ENCODE measurements around the gene KDM6A.
"Not testable (repeated sequence)": the region's sequence is repeated elsewhere in the genome, so short reads cannot be mapped to it uniquely, and the experiment has no call there.

KDM6A gene

DNA sequence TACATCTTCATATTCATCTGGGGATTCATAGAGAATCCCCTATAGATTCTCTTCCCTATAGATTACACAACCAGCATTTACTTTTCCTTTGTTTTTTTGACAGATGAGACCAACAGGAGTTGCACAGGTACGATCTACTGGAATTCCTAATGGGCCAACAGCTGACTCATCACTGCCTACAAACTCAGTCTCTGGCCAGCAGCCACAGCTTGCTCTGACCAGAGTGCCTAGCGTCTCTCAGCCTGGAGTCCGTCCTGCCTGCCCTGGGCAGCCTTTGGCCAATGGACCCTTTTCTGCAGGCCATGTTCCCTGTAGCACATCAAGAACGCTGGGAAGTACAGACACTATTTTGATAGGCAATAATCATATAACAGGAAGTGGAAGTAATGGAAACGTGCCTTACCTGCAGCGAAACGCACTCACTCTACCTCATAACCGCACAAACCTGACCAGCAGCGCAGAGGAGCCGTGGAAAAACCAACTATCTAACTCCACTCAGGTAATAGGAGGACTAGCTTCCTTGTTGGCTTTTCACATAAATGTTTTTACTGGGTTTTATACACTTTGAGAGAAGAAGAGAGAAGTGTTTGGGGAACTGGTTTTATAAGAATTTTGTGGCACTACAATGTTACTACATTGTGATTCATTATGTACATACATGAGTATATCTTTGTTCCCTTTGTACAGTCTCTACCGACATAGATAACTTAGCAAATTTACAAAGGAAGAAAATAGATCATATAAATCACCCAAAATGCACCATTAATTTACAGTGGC lies 190.5 kb downstream of the KDM6A start:
- Mint-ChIP-seq H3K27ac (no peak overlapping the region), H3K9me3 (no peaks in the 10 kb centered on the region), H3K27me3 (ENCODE audit: low read depth) (no peaks in the 10 kb centered on the region)

DNA sequence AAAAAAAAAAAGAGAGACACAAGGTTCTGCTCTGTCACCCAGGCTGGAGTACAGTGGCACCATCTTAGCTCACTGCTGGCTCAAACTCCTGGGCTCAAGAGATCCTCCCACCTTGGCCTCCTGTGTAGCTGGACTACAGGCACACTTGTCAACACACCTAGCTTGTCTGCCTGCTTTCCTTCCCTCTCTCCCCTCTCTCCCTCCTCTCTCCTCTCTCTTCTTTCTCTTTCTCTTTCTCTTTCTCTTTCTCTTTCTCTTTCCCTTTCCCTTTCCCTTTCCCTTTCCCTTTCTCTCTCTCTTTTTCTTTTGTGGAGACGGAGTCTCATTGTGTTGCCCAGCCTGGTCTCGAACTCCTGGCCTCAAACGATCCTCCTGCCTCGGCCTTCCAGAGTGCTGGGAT lies 195.6 kb downstream of the KDM6A start:
- H3K4me3 Mint-ChIP-seq = peak overlapping the region; percentile 72
- peaks cover 34% of the 10 kb centered on the region for H3K36me3 Mint-ChIP-seq (ENCODE audit: low read depth)
- H3K9me3 Mint-ChIP-seq = no peaks in the 10 kb centered on the region
- no peaks in the 10 kb centered on the region for H3K27me3 Mint-ChIP-seq (ENCODE audit: low read depth)
- H3K4me1 Mint-ChIP-seq (ENCODE audit: low read depth) = peaks cover 30% of the 10 kb centered on the region
- H3K27ac Mint-ChIP-seq = peak overlapping the region; percentile 93

More for the DNA sequence above, 190.5 kb downstream of the KDM6A start:
- Mint-ChIP-seq H3K4me1 (ENCODE audit: low read depth) (peaks cover 10% of the 10 kb centered on the region), H3K4me3 (no peak overlapping the region), H3K36me3 (ENCODE audit: low read depth) (peaks cover 23% of the 10 kb centered on the region)

DNA sequence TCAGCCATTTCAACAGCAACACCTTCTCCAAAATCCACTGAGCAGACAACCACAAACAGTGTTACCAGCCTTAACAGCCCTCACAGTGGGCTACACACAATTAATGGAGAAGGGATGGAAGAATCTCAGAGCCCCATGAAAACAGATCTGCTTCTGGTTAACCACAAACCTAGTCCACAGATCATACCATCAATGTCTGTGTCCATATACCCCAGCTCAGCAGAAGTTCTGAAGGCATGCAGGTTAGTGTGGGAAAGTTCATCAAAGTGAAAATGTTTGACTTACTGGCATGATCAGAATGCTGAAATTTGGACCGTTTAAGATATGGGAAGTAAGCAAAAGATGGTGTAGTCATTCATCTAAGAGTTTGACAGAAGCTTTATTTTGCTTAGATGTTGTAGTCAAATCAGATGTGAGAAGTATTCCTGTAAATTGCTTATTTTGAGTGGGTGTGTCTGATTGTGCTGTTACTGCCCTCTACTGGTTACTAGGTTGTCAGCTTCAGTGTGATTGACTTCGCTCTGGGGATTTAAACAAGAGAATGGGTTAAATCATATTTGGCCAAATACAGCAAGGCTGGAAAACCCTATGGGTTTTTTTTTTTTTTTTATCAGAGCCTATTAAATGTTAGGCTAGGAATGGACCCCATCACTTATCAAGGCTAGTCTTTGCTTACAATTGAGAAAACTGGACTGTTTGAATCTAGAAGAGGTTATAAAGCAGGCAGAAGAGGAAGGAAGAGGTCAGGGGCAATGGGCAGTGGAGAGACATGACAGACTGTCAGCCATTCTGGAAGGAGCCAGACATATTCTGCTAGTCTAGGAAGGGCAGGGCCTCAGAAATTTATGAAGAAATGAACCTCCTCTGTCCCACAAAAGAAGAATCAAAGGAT lies 197.4 kb downstream of the KDM6A start:
- Mint-ChIP-seq H3K27me3 (ENCODE audit: low read depth) (no peaks in the 10 kb centered on the region), H3K36me3 (ENCODE audit: low read depth) (peaks cover 26% of the 10 kb centered on the region), H3K4me3 (no peak overlapping the region), H3K9me3 (no peaks in the 10 kb centered on the region), H3K27ac (peak overlapping the region; percentile 71), H3K4me1 (ENCODE audit: low read depth) (peaks cover 30% of the 10 kb centered on the region)

DNA sequence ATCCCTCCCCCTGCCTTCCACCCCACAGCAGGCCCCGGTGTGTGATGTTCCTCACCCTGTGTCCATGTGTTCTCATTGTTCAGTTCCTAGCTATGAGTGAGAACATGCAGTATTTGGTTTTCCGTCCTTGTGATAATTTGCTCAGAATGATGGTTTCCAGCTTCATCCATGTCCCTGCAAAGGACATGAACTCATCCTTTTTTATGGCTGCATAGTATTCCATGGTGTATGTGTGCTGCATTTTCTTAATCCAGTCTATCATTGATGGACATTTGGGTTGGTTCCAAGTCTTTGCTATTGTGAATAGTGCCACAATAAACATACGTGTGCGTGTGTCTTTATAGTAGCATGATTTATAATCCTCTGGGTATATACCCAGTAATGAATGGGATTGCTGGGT lies 200.0 kb downstream of the KDM6A start:
- H3K4me3 Mint-ChIP-seq = not testable (repeated sequence)

DNA sequence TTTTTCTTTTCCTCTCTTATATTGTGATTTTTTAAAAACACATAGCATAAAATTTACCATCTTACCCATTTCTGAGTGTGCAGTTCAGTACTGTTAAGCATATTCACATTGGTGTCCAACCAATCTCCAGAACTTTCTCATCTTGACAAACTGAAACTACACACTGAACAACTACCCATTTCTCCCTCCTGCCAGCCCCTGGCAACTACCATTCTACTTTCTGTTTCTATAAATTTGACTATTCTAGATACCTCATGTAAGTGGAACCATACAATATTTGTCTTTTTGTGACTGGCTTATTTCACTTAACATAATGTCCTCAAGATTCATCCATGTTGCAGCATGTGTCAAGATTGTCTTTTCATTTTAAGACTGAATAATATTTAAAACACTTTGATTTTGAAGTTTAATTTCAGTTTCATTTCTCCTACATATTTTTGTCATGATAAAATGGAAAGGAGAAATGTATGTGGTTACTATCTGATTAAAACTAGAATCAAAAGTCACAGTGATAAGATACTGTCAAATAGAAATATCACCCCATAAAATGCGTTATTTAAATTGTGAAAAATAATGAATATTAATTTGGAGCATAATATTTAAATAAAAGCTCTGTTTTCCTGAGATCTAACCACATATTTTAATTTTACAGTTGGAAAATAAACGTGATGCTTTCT lies 204.9 kb downstream of the KDM6A start:
- Mint-ChIP-seq H3K4me3 (peak overlapping the region; percentile 62), H3K27ac (peak overlapping the region; percentile 84)

More for the DNA sequence above, 200.0 kb downstream of the KDM6A start:
- peaks cover 24% of the 10 kb centered on the region for H3K36me3 Mint-ChIP-seq (ENCODE audit: low read depth)
- H3K27me3 Mint-ChIP-seq (ENCODE audit: low read depth); H3K9me3 Mint-ChIP-seq; H3K27ac Mint-ChIP-seq: not testable (repeated sequence)
- peaks cover 28% of the 10 kb centered on the region for H3K4me1 Mint-ChIP-seq (ENCODE audit: low read depth)

DNA sequence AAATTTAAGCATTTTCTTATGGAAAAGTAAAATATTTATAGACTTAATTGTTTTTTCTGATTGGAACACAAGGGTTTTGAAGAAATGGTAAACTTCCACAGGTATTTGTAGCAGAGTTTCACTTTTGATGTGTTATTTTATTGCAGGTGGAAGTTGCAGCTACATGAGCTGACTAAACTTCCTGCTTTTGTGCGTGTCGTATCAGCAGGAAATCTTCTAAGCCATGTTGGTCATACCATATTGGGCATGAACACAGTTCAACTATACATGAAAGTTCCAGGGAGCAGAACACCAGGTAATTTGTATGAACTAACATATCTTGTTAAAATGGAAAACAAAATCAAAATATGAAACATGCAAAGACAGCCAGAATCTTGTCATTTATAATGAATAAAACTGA lies 210.3 kb downstream of the KDM6A start:
- H3K4me1 Mint-ChIP-seq (ENCODE audit: low read depth) = peaks cover 5% of the 10 kb centered on the region
- H3K36me3 Mint-ChIP-seq (ENCODE audit: low read depth) = peaks cover 23% of the 10 kb centered on the region
- H3K9me3 Mint-ChIP-seq = no peaks in the 10 kb centered on the region
- H3K27me3 Mint-ChIP-seq (ENCODE audit: low read depth) = no peaks in the 10 kb centered on the region
- peak overlapping the region; percentile 26 for H3K27ac Mint-ChIP-seq
- no peak overlapping the region for H3K4me3 Mint-ChIP-seq

More for the DNA sequence above, 204.9 kb downstream of the KDM6A start:
- no peaks in the 10 kb centered on the region for H3K9me3 Mint-ChIP-seq
- H3K36me3 Mint-ChIP-seq (ENCODE audit: low read depth) = peaks cover 20% of the 10 kb centered on the region
- no peaks in the 10 kb centered on the region for H3K27me3 Mint-ChIP-seq (ENCODE audit: low read depth)
- peaks cover 10% of the 10 kb centered on the region for H3K4me1 Mint-ChIP-seq (ENCODE audit: low read depth)

DNA sequence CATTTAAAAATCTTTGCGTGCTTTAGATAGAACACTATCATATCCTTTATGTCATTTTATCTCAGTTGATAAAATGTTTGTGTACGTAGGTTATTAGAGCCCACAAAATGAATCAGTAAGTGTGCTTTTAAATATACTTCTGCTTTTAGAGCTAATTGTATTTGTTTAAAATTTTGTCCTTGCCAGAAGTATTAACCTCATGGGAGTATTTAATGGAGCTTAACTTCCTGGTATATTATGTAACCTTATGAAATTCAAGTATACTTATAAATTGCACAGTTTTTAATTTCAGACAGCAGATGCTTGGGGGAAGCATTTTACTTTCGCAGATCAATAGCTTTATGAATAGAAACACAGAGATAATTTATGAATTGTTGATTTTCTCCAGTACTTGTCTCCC lies 237.5 kb downstream of the KDM6A start:
- H3K4me3 Mint-ChIP-seq = no peak overlapping the region
- peaks cover 7% of the 10 kb centered on the region for H3K9me3 Mint-ChIP-seq
- no peak overlapping the region for H3K27ac Mint-ChIP-seq
- peaks cover 18% of the 10 kb centered on the region for H3K36me3 Mint-ChIP-seq (ENCODE audit: low read depth)
- no peaks in the 10 kb centered on the region for H3K4me1 Mint-ChIP-seq (ENCODE audit: low read depth)
- no peaks in the 10 kb centered on the region for H3K27me3 Mint-ChIP-seq (ENCODE audit: low read depth)

DNA sequence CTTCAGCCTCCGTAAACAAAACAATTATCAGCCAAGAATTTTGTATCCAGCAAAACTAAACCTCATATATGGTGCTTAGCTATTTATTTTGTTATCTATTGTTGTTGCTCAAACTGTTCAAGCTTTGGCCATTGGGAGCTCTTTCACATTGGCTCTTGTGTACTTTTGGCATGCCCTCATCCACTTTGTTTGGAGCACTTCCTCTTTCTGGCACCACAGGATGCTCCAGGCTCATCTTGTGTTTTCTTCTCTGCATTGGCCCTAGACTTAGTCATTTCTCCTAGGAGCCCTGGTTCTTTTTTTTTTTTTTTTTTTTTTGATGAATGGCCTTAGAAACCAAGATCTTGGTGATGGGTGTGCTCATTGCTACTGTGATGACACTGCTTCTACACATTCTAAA lies 253.2 kb downstream of the KDM6A start:
- Mint-ChIP-seq H3K27me3 (ENCODE audit: low read depth) (no peaks in the 10 kb centered on the region), H3K27ac (no peak overlapping the region), H3K9me3 (peaks cover 4% of the 10 kb centered on the region), H3K4me1 (ENCODE audit: low read depth) (no peaks in the 10 kb centered on the region), H3K4me3 (no peak overlapping the region), H3K36me3 (ENCODE audit: low read depth) (no peaks in the 10 kb centered on the region)

DNA sequence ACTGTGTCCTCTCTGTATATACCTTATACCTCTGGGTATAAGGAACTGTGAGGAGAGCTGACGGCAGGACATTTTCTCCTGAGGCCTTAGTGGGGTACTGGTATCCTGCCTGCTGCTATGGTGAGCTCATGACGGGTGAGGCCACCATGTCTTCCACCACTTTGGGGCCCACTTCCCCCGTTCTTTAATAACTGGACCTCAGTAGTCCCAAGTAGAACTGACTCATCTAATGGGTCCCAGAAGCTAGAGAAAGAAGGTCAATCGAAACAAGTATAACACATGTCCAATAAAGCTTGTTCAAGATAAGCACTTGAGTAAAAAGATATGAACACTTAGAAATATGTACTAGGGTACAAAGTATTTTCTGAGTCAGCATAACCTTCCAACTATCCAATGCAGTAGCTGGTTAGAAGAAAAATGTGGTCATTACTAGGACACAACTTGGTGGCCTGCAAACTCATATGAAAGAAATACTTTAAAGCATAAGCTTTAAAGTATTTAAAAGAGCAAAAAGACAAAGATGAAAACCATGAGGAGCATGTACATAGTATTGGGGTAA lies 256.0 kb downstream of the KDM6A start:
- Mint-ChIP-seq H3K4me3 (no peak overlapping the region), H3K27me3 (ENCODE audit: low read depth) (no peaks in the 10 kb centered on the region), H3K9me3 (peaks cover 4% of the 10 kb centered on the region), H3K4me1 (ENCODE audit: low read depth) (no peaks in the 10 kb centered on the region), H3K27ac (no peak overlapping the region), H3K36me3 (ENCODE audit: low read depth) (no peaks in the 10 kb centered on the region)

DNA sequence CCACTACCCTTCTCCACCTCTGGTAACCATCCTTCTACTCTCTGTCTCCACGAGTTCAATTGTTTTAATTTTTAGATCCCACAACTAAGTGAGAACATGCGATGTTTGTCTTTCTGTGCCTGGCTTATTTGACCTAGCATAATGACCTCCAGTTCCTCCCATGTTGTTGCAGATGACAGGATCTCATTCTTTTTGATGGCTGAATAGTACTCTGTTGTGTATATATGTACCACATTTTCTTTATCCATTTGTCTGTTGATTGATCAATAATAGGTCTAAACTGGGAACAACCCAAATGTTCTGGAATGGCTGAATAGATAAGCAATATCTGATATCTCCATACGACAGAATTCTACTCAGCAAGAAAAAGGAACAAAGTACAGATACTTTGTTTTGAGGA lies 260.5 kb downstream of the KDM6A start:
- H3K27me3 Mint-ChIP-seq (ENCODE audit: low read depth) = no peaks in the 10 kb centered on the region
- no peaks in the 10 kb centered on the region for H3K36me3 Mint-ChIP-seq (ENCODE audit: low read depth)
- H3K4me1 Mint-ChIP-seq (ENCODE audit: low read depth) = no peaks in the 10 kb centered on the region
- no peak overlapping the region for H3K27ac Mint-ChIP-seq
- no peaks in the 10 kb centered on the region for H3K9me3 Mint-ChIP-seq
- no peak overlapping the region for H3K4me3 Mint-ChIP-seq

DNA sequence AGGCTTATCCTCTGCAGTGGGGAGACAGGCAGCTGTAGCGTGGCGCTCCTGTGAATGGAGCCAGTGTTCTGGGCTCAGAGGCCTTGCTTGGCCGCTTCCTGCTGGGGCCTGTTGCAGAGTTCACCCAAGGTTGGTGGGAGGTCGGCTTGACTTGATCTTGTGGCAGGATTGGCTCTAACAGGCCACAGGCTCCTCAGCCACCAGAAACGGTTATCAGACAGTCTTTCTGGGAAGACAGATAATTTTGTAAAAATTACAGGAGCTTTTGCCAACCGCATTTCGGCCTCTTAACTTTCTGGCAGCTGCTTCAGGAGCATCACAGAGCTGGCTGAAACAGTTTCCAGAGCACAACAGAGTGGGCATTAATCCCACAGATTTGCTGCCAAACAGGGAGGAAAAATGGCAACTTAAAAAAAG lies 261.3 kb downstream of the KDM6A start:
- no peak overlapping the region for H3K4me3 Mint-ChIP-seq
- H3K27me3 Mint-ChIP-seq (ENCODE audit: low read depth) = no peaks in the 10 kb centered on the region
- H3K4me1 Mint-ChIP-seq (ENCODE audit: low read depth) = no peaks in the 10 kb centered on the region

DNA sequence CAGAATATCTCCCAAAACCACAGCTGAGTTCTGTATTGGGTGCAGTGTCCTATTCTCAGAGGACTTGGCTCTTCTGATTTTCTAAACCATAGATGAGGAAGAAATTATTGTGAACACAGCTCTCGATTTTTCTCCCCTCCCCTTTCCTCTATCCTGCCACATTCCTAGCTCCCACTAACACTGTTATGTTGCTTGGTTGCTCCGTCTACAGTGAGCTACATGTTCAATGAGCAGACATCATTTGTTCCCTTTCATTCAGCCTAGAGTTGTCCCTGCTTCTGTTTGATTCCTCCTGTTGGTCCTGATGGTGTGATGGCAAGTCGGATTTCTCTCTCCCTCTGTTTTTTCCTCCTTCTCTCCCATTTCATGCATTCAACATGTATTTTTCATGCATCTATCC lies 261.8 kb downstream of the KDM6A start:
- Mint-ChIP-seq H3K4me1 (ENCODE audit: low read depth) (no peaks in the 10 kb centered on the region), H3K4me3 (no peak overlapping the region), H3K9me3 (no peaks in the 10 kb centered on the region), H3K27ac (no peak overlapping the region), H3K27me3 (ENCODE audit: low read depth) (no peaks in the 10 kb centered on the region), H3K36me3 (ENCODE audit: low read depth) (no peaks in the 10 kb centered on the region)

More for the DNA sequence above, 261.3 kb downstream of the KDM6A start:
- no peaks in the 10 kb centered on the region for H3K36me3 Mint-ChIP-seq (ENCODE audit: low read depth)
- no peaks in the 10 kb centered on the region for H3K9me3 Mint-ChIP-seq
- H3K27ac Mint-ChIP-seq = no peak overlapping the region

DNA sequence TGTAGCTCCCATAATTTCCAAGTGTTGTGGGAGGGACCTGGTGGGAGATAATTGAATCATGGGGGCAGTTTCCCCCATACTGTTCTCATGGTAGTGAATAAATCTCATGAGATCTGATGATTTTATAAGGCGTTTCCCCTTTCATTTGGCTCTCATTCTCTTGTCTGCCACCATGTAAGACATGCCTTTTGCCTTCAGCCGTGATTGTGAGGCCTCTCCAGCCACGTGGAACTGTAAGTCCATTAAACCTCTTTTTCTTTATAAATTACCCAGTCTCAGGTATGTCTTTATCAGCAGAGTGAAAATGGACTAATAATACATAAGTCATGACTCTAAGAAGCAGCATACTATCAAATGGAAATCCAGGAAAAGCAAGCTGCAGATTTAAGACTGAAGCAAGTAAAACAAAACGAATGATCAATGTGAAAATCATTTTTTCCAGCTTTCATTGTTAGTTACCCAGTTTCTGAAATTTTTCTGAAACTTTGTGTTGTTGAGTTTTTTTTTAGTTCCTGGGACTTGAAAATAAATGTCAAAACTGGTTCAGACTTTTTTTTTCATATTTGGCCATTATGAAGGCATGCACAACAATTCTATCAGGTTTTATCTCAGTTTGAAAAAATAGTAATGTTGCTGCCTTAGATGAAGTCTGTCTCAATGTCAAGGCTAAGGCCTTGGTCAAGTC lies 262.5 kb downstream of the KDM6A start:
- H3K36me3 Mint-ChIP-seq (ENCODE audit: low read depth); H3K4me1 Mint-ChIP-seq (ENCODE audit: low read depth); H3K9me3 Mint-ChIP-seq; H3K27me3 Mint-ChIP-seq (ENCODE audit: low read depth); H3K27ac Mint-ChIP-seq; H3K4me3 Mint-ChIP-seq: not testable (repeated sequence)

DNA sequence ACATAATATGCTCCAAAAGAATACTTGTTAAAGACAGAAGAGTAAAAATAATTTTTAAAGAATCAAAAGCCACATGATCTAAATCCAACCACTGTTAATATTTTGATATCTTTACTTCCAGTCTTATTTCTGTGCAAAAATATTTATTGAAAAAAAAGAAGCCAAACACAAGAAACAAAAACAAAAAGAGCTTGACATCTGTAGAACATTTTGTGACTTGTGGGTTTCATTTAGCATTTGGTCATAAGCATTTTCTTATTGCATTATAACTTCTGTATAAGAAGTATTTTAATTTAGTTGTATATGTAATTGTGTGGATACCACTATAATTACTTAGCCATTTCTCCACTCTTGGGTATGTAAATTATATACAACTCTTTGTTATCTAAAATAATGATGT lies 264.5 kb downstream of the KDM6A start:
- no peaks in the 10 kb centered on the region for H3K4me1 Mint-ChIP-seq (ENCODE audit: low read depth)
- H3K4me3 Mint-ChIP-seq = no peak overlapping the region
- H3K27me3 Mint-ChIP-seq (ENCODE audit: low read depth) = no peaks in the 10 kb centered on the region
- no peaks in the 10 kb centered on the region for H3K9me3 Mint-ChIP-seq
- no peak overlapping the region for H3K27ac Mint-ChIP-seq
- no peaks in the 10 kb centered on the region for H3K36me3 Mint-ChIP-seq (ENCODE audit: low read depth)

Data from T-helper 1 cell treated with Interleukin-12 subunit alpha and Interleukin-12 subunit beta and Interleukin-4 antibody, amounts not matched to agents 30 μg/mL and 1 μg/mL, for 36 hours (primary cell).